Islet precursor cell (in vitro differentiated cells): Measurements from ENCODE around the gene CCDC8.
"Not testable (repeated sequence)": the region's sequence is repeated elsewhere in the genome, so short reads cannot be mapped to it uniquely, and the experiment has no call there.

ENCODE experiments used
- DNase-seq: peaks from one replicate; pipeline ENCODE4 v3.0.0-alpha.2; 2018

Gene CCDC8

GRCh38 chr19:46397801-46398479 is 15.4 kb downstream of the CCDC8 start:
- not testable (repeated sequence) for DNase-seq

- DNase-seq: no peak
Observed at GRCh38 chr19:46394402-46394797, 19.0 kb downstream of the CCDC8 start.

- DNase-seq: no peak
Observed at GRCh38 chr19:46393456-46394401, 19.6 kb downstream of the CCDC8 start.

DNA sequence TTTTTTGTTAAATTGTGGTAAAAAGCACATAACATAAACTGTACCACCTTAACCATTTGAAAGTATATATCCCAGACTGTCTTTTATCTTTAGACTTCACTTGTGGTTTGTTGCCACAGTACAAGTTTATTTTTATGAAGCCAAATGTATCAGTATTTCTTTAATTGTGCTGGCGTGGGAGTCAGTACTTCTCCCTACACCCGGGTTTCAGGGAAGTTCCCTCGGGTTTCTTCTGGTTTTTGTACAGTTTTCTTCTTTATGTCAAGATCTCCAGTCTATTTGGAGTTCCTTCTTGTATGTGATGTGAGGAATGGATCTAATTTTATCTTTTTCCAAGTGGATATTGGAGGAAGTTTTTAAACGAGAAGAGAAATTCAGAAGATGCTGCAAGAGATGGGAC is 20.5 kb downstream of the CCDC8 start:
- DNase-seq: no peak

DNA sequence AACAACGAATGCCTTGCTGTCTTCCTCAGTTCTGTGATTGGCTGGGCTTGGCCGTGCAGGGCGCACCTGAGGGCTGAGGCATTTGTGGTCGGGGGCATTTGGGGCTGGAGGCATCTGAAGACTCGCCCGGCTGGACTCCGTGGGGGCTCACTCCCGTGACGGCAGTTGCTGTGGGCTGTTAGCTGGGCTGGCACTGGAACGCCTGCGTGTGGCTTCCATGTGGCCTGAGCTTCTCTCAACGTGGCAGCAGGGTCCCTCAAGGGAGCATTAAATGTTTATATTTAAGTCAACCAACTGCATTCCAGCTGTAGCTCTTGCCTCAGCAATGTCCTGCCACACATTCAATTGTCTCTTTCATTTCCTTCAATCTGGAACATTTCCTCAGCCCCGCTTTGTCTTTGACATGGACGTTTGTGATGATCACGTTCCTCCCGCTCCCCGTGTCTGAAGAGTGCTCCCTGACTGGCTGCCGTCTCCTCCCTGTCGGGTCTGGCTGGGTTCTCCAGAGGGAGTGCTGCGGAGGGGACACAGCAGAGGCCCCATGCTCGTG is 21.0 kb downstream of the CCDC8 start:
- DNase-seq: no peak

- DNase-seq: no peak
Observed at GRCh38 chr19:46391296-46392251, 21.8 kb downstream of the CCDC8 start.

GRCh38 chr19:46390866-46391265 is 22.5 kb downstream of the CCDC8 start:
- DNase-seq: no peak

DNA sequence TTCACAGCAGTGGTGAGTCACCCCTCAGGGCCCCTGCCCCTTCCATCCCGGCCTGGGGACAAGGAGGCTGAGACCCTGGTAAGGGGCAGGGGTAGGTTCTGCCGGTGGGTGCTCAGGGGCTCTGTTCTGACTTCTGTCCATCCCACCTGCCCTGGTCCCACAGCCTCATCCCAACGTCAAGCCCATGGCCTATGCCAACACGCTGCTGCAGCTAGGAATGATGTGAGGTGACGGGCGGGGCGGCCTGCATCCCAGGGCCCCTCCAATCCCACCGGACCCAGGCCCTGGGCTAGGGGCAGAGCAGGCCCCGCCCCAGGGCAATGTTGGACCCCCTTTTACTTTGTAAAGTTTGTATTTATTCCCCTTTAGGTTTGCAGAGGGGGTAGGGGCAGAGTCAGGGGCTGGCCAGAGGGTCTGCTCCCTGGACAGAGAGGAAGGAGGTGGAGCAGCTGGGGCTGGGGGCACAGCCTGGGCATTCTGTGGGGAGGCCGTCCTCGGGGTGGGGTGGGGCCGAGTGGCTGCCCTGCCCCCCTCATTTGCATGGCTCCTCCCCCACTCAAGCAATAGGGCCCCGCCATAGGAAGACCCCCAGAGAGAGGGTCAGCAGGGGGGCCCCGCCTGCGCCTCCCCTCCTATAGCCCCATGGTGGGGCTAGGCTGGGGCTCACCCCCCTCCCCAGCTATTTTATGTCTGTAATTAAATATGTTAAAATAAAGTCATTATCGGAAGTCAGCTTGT is 23.1 kb downstream of the CCDC8 start:
- no peak for DNase-seq

GRCh38 chr19:46388311-46389095 is 24.9 kb downstream of the CCDC8 start:
- peak; percentile 47 for DNase-seq

DNA sequence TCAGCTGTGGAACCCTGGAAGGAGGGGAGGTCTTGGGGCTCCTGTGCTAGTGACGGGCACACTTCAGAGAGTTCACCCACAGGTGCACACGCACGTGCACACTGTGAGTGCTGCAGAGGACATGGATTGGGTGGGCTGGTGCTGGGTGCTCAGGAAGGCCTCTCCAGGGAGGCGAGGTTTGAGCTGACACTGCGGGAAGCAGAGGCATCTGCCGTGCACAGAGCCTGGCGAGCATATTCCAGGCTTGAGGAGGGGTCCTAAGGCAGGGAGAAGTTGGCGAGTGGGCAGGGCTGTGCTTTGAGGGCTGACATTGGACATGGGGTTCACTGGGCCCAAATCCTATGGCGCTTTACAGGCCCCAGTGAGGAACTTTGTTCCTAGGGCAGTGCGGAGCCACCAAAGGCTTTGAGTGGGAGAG is 25.6 kb downstream of the CCDC8 start:
- peak; percentile 26 for DNase-seq

- peak; percentile 43 for DNase-seq
Observed at GRCh38 chr19:46386996-46387712, 26.2 kb downstream of the CCDC8 start.

DNA sequence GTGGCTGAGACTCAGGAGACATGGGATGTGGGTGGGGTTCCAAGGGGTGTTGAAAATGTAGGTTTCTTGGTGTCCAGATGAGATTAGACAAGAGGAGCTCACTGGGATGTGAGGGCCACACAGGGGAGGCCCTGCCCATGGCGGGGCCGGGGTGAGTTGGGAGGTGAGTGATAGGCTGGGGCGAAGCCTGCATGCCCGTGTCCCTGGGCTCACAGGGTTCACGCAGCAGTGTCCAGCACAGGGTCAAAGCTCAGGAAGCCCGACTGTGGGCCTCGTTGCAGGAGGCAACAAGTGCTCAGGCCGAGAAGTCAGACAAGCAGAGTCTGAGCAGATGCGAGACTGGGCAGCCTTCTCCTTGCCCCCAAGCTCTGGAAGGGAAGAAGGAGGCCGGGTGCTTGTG is 27.2 kb downstream of the CCDC8 start:
- DNase-seq: peak; percentile 35

DNA sequence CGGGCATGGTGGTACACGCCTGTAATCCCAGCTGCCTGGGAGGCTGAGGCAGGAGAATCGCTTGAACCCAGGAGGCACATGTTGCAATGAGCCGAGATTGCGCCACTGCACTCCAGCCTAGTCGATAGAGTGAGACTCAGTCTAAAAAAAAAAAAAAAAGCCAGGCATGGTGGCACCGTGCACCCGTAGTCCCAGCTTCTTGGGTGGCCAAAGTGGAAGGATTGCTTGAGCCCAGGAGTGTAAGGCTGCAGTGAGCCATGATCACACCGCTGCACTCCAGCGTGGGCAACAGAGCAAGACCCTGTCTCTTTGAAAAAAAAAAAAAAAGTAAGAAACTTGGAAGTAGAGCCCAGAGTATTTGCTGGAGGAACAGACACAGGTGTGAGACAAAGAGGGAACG is 27.7 kb downstream of the CCDC8 start:
- DNase-seq: no peak

GRCh38 chr19:46384396-46384795 is 29.0 kb downstream of the CCDC8 start:
- DNase-seq: no peak

GRCh38 chr19:46383846-46384245 is 29.5 kb downstream of the CCDC8 start:
- no peak for DNase-seq

DNA sequence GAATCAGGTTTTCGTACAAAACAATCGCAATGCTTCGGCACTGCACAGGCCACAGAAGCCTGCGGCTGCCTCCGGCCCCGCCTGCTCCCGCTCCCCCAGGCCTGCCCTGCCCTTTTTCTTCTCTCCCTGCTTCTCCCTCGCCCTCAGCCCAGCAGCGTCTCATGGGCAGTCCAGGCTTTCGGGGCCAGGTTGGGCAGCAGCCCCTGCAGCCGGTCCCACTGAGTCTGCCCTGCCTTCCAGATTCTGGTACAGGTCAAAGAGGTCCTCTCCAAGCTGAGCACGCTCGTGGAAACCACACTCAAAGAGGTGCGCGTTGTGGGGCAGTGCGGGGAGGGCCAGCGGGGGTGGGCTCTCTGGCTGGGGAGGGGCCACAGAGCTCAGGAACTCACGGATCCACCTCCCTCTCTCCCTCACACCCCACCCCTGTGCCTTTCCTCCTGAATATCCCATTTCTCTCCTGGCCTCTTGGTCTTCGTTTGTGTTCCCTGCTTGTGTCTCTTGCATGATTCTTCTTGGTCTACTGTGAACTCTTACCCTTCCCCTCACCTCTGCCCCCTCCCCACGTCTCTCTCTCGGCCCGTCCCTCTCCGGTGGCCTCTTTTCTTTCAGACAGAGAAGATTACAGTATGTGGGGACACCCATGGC is 30.1 kb downstream of the CCDC8 start:
- no peak for DNase-seq

DNA sequence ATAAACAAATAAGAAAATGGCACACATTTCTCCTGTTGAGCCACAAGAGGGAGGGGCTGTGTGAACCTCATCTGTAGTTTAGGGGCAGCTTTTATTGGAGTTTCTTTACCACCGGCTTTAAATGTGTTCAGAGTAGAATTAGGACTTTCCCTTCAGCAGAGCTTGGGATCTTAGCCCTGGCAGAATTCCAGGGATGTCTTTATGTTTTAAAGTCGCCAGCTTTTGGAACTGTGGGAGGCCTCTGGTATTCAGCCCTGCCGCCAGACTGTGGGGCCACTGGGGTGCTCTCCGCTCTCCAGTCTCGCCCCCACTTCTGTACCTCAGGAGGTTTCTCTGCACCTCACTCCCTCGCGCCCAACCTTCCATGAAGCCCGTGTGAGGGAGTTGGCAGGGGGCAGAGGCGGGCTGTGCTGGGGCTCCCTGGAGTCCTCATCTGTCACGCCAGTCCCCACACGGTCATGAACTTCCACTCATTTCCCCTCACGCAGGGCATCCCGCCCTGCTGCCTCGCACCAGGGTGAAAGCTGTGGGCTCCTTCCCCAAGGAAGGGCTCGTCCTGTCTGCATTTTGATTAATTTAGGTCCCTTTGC is 31.5 kb downstream of the CCDC8 start:
- no peak for DNase-seq

GRCh38 chr19:46381346-46381745 is 32.0 kb downstream of the CCDC8 start:
- DNase-seq: no peak

- no peak for DNase-seq
Observed at GRCh38 chr19:46380690-46381089, 32.7 kb downstream of the CCDC8 start.
